ENCODE results near the gene FBF1.

The FBF1 gene

DNA sequence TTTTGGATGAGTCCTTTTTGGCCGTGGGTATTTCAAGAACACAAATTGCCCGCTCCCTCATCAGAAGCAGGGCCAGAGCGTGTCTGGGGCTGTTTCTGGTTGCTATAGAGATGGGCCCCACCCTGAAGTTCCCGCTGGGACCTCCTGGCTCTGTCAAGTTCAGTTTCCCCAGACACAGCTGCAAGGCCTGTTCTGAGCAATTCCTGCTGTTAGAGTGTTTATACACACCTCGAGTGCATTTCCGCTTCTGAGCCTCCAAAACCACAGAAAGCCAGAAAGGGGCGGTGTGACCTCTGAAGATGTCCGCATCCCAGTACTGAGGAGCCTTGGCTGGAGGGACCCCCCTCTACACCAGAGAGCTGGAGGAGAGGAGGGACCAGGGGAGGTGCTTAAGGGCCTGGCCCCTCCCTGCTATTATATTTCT lies 76.4 kb downstream of the FBF1 start:
- TF ChIP-seq, protein P1, sequence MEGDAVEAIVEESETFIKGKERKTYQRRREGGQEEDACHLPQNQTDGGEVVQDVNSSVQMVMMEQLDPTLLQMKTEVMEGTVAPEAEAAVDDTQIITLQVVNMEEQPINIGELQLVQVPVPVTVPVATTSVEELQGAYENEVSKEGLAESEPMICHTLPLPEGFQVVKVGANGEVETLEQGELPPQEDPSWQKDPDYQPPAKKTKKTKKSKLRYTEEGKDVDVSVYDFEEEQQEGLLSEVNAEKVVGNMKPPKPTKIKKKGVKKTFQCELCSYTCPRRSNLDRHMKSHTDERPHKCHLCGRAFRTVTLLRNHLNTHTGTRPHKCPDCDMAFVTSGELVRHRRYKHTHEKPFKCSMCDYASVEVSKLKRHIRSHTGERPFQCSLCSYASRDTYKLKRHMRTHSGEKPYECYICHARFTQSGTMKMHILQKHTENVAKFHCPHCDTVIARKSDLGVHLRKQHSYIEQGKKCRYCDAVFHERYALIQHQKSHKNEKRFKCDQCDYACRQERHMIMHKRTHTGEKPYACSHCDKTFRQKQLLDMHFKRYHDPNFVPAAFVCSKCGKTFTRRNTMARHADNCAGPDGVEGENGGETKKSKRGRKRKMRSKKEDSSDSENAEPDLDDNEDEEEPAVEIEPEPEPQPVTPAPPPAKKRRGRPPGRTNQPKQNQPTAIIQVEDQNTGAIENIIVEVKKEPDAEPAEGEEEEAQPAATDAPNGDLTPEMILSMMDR (IDR thresholded peaks at IDR 0.05; ENCODE audit: insufficient read depth, low read length, missing control alignments) = no peak
- H3K4me3 ChIP-seq (ENCODE audit: low read depth, low read length) = no peak overlapping the region
- no peak for DNase-seq (ENCODE audit: low read depth, low spot score)
- ChIA-PET POLR2A (interaction anchor here (0.6 to 0.8 kb wide), 2 partner anchors 9 to 13 kb away, joined by 3 to 4 read pairs; partner anchors contain the start of gene WBP2), CTCF (interaction anchor here (0.7 to 1.7 kb wide), 5 partner anchors 9 to 115 kb away, joined by 3 to 7 read pairs (median 3); partner anchors contain the start of genes TRIM65 and WBP2)

DNA sequence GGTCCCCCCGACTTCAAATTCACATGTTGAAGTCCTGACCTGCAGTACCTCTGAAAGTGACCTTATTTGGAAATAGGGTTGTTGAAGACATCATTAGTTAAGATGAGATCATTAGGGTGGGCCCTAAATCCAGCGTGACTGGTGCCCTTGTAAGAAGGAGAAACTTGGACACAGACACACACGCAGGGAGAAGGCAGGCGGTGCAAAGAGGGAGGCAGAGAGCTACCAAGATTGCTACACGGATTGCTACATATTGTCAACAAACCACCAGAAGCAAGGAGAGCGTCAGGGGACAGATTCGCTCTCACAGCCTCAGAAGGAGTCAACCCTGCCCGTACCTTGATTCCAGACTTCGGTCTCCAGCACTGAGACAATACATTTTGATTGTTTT lies 78.9 kb downstream of the FBF1 start:
- ChIA-PET CTCF (interaction anchor here (0.7 to 4.4 kb wide), 10 partner anchors 11 to 108 kb away, joined by 3 to 21 read pairs (median 6); partner anchors contain the start of genes MRPL38 and TRIM47), POLR2A (interaction anchor here (1.0 kb wide), 1 partner anchor 82 kb away, joined by 4 read pairs; a partner anchor contains a TSS)
- no peak for DNase-seq (ENCODE audit: low read depth, low spot score)
- no peak overlapping the region for H3K4me3 ChIP-seq (ENCODE audit: low read depth, low read length)
- TF ChIP-seq, protein P1 (IDR thresholded peaks at IDR 0.05; ENCODE audit: insufficient read depth, low read length, missing control alignments) = no peak
